IPS-15b (cell line): ENCODE measurements around the gene DGKZ.
"Not testable (repeated sequence)": the region's sequence is repeated elsewhere in the genome, so short reads cannot be mapped to it uniquely, and the experiment has no call there.

Experiments used
- H3K27me3 ChIP-seq: one replicate; pipeline ENCODE4 v1.6.1; 2013; ENCODE audit warnings: low read length; ENCODE audit not compliant: control insufficient read depth, insufficient read depth
- H3K36me3 ChIP-seq: one replicate; pipeline ENCODE4 v1.6.1; 2013; ENCODE audit warnings: low read length; ENCODE audit not compliant: control insufficient read depth, insufficient read depth
- H3K4me1 ChIP-seq: one replicate; pipeline ENCODE4 v1.6.1; 2013; ENCODE audit warnings: mild to moderate bottlenecking, low read length; ENCODE audit not compliant: control insufficient read depth, insufficient read depth
- H3K4me3 ChIP-seq: one replicate; pipeline ENCODE4 v1.5.1; 2013; ENCODE audit warnings: low read depth, low read length
- H3K9ac ChIP-seq: one replicate; pipeline ENCODE4 v1.6.1; 2013; ENCODE audit warnings: low read depth, mild to moderate bottlenecking, low read length
- H3K9me3 ChIP-seq: one replicate; pipeline ENCODE4 v1.6.1; 2013; ENCODE audit warnings: mild to moderate bottlenecking, low read length; ENCODE audit not compliant: control insufficient read depth, insufficient read depth

The DGKZ gene

DNA sequence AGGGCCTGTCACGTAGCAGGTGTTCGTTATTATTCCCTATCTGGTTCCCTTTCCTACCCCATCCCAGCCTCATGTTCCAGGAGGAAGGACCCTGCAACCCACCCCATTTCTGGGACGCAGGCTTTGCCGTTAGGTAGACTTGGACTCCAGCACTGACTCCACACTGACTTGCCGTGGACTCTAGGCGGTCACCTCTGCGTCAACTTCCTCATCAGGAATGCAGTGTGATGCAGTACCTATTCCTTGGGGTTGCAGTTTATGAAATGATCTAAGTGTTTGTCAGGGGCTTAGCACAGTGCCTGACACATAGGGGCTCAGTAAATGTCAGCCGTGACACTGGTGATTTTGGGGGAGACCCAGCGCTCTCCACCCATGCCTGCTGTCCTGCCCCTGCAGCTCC lies 16.8 kb downstream of the DGKZ start:
- no peaks in the 10 kb centered on the region for H3K27me3 ChIP-seq
- H3K4me1 ChIP-seq, result peaks cover 5% of the 10 kb centered on the region
- peaks cover 19% of the 10 kb centered on the region for H3K36me3 ChIP-seq
- no peaks in the 10 kb centered on the region for H3K9me3 ChIP-seq
- no peak overlapping the region for H3K4me3 ChIP-seq
- no peak overlapping the region for H3K9ac ChIP-seq

DNA sequence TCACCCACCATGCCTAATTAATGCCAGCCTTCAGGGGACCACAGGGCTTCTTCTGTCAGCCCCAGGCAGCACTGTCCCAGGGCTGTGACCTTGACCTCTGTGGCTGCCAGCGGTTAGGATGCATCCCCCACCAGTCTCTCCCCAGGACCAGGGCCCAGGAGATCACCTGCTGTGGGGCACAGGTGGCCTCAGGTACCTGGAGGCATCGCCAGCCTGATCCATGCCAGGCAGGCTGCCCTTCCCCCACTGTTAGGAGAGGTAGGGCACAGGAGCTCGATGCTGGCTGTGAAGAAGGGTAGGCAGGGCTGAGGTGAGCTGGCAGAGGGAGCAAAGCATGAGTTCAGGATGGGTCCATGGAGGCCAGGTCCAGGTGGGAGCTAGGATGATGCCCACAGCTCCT lies 17.5 kb downstream of the DGKZ start:
- no peaks in the 10 kb centered on the region for H3K9me3 ChIP-seq
- no peak overlapping the region for H3K4me3 ChIP-seq
- H3K9ac ChIP-seq, result no peak overlapping the region
- no peaks in the 10 kb centered on the region for H3K27me3 ChIP-seq
- H3K36me3 ChIP-seq, result peaks cover 24% of the 10 kb centered on the region
- peaks cover 7% of the 10 kb centered on the region for H3K4me1 ChIP-seq

DNA sequence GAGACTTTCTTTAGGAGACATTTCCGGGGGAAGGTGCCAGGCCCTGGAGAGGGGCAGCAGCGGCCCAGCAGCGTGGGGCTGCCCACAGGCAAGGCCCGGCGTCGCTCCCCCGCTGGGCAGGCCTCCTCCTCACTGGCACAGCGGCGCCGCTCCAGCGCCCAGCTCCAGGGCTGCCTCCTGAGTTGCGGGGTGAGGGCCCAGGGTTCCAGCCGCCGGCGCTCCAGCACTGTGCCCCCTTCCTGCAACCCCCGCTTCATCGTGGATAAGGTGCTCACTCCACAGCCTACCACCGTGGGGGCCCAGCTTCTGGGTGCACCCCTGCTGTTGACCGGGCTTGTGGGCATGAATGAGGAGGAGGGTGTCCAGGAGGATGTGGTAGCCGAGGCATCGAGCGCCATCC lies 19.0 kb downstream of the DGKZ start:
- Histone ChIP-seq H3K4me1 (peaks cover 7% of the 10 kb centered on the region), H3K4me3 (no peak overlapping the region), H3K9me3 (no peaks in the 10 kb centered on the region), H3K36me3 (peaks cover 35% of the 10 kb centered on the region), H3K9ac (no peak overlapping the region), H3K27me3 (no peaks in the 10 kb centered on the region)

DNA sequence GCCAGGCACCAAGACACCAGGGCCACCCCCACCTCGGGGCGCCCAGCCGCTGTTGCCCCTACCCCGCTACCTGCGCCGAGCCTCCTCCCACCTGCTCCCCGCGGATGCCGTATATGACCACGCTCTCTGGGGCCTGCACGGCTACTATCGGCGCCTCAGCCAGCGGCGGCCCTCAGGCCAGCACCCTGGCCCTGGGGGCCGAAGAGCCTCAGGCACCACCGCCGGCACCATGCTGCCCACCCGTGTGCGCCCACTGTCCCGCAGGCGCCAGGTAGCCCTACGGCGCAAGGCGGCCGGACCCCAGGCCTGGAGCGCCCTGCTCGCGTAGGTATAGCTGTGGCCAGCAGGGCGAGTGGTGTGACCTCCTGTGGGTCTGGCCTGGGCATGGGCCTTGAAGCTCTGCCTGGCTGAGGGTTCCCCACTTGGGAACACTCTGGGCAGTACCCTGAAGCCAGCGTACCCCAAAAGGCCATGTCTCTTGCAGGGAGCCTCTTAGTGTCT lies 19.4 kb downstream of the DGKZ start:
- Histone ChIP-seq H3K9ac (no peak overlapping the region), H3K4me3 (no peak overlapping the region), H3K9me3 (no peaks in the 10 kb centered on the region), H3K4me1 (peaks cover 5% of the 10 kb centered on the region), H3K36me3 (peaks cover 39% of the 10 kb centered on the region), H3K27me3 (no peaks in the 10 kb centered on the region)

DNA sequence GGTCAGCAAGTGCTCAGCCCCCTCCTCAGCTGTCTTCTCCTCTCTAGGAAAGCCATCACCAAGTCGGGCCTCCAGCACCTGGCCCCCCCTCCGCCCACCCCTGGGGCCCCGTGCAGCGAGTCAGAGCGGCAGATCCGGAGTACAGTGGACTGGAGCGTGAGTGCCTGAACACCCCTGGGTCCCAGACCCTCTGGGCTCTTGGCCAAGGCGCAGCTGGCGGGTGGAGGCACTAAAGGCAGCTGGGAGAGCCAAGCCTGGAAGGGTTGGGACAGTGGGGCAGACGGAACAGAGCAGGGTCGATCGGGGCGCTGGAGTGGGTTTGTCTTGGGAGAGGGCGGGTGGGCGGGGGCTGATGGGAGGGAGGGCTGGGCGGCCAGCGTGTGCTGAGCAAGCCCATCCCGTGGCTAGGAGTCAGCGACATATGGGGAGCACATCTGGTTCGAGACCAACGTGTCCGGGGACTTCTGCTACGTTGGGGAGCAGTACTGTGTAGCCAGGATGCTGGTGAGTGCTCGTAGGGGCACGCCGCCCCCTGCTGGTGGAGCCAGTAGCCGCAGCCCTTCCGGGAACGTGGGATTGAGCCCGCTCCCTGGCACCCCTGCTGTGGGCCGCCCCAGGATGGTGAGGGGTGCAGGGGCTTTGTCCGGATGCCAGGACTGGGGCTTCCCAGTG lies 20.1 kb downstream of the DGKZ start:
- Histone ChIP-seq H3K9ac (no peak overlapping the region), H3K36me3 (peaks cover 41% of the 10 kb centered on the region)

DNA sequence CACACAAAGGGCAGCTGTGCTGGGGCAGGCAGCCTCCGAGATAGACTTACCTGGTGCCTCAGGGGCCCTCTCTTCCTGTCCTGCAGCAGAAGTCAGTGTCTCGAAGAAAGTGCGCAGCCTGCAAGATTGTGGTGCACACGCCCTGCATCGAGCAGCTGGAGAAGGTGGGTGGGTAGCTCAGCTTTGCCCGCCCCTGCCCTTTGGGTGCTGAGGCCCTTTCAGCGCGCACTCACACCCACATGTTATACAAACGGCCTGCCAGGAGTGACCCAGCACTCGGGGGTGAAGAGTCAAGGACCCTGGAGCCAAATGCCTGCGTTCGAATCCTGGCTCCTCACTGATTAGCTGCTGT lies 20.6 kb downstream of the DGKZ start:
- H3K4me3 ChIP-seq, result no peak overlapping the region
- no peaks in the 10 kb centered on the region for H3K9me3 ChIP-seq
- H3K36me3 ChIP-seq, result peaks cover 46% of the 10 kb centered on the region
- peaks cover 5% of the 10 kb centered on the region for H3K4me1 ChIP-seq
- no peaks in the 10 kb centered on the region for H3K27me3 ChIP-seq
- no peak overlapping the region for H3K9ac ChIP-seq

More for the DNA sequence above, 20.1 kb downstream of the DGKZ start:
- Histone ChIP-seq H3K4me3 (no peak overlapping the region), H3K9me3 (no peaks in the 10 kb centered on the region), H3K27me3 (no peaks in the 10 kb centered on the region), H3K4me1 (peaks cover 5% of the 10 kb centered on the region)

DNA sequence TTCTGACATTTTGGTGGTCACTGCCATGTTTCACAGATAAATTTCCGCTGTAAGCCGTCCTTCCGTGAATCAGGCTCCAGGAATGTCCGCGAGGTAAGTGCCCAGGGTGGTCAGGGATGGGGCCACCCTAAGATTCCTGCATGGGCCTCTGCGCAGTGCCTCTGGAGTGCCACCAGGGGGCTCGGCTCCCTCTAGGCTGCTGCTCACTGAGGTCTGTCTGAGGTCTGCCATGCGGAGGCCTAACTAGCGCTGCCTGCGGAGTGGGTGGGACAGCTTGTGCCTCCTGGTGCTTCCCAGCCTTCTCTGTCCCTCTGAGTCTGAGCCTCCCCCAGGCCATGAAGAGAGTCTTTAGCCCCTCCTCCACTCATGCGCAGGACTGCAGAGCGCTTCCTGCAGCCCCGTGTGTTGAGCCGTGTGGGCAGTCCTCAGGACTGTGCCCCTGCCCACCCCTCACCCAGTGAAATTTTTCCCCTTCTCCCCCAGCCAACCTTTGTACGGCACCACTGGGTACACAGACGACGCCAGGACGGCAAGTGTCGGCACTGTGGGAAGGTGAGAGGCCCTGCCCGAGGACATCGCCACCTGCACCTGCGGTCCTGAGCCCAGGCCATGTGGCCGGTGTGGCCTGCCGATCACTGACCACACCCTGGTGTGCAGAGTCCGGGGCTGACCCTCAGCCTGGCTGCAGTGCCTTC lies 22.3 kb downstream of the DGKZ start:
- no peak overlapping the region for H3K9ac ChIP-seq
- no peak overlapping the region for H3K4me3 ChIP-seq
- H3K4me1 ChIP-seq, result peaks cover 5% of the 10 kb centered on the region
- peaks cover 56% of the 10 kb centered on the region for H3K36me3 ChIP-seq
- no peaks in the 10 kb centered on the region for H3K27me3 ChIP-seq
- no peaks in the 10 kb centered on the region for H3K9me3 ChIP-seq

DNA sequence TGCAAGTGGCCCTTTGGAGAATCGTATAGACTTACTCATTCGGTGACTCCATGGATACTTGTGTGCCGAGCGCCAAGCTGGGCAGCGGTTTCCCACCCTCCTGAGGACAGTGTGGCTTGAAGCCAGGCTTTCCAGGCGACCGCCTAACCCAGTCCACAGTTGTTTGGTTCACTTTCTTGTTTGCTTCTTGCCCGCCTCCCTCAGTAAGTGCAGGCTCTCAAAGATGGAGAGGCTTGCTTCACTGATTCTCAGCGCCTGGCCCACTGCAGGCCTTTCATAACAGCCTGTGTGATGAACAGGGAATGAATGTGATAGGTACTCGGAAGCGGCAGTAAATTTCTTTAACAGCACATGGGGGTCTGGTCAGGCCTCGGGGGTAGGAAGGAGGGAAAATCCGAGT lies 23.0 kb downstream of the DGKZ start:
- no peaks in the 10 kb centered on the region for H3K27me3 ChIP-seq
- H3K9me3 ChIP-seq, result no peaks in the 10 kb centered on the region
- no peak overlapping the region for H3K4me3 ChIP-seq
- peaks cover 5% of the 10 kb centered on the region for H3K4me1 ChIP-seq
- no peak overlapping the region for H3K9ac ChIP-seq
- H3K36me3 ChIP-seq, result peaks cover 63% of the 10 kb centered on the region

DNA sequence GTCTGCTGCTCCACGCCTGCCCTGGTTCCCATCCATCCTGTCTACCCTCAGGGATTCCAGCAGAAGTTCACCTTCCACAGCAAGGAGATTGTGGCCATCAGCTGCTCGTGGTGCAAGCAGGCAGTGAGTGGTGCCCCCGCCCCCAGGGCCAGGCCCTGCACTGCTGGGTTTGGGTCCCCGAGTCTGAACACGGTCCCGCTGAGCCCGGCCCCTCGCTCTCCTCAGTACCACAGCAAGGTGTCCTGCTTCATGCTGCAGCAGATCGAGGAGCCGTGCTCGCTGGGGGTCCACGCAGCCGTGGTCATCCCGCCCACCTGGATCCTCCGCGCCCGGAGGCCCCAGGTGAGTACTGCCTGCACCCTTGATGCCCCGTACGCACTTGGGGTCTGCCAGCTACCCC lies 24.0 kb downstream of the DGKZ start:
- H3K27me3 ChIP-seq, H3K9me3 ChIP-seq, H3K4me1 ChIP-seq, H3K9ac ChIP-seq, H3K4me3 ChIP-seq: not testable (repeated sequence)
- peaks cover 73% of the 10 kb centered on the region for H3K36me3 ChIP-seq

DNA sequence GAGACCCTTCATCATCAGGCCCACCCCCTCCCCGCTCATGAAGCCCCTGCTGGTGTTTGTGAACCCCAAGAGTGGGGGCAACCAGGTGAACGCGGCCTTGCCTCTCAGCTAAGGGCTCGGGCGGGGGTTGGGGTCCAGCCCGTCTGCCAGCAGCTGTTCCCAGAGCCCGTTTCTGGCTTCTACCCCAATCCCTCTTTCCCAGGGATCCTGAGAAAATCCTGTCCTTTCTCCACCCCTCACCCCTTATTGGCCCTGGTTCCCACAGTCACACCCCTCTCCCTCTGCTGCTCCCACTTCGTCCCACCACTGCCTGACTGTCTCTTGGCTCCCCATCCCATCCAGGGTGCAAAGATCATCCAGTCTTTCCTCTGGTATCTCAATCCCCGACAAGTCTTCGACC lies 24.8 kb downstream of the DGKZ start:
- no peaks in the 10 kb centered on the region for H3K27me3 ChIP-seq
- peaks cover 78% of the 10 kb centered on the region for H3K36me3 ChIP-seq

DNA sequence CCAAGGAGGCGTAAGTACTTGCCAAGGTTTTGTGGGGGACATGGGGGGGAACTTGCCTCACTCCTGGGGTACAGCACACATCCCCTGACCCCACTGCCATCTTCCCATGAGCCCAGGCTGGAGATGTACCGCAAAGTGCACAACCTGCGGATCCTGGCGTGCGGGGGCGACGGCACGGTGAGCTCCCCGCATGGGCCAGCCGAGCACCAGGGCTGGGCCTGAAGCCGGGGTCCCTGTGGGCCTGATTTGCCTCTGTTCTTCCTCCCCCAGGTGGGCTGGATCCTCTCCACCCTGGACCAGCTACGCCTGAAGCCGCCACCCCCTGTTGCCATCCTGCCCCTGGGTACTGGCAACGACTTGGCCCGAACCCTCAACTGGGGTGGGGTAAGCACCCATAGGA lies 25.2 kb downstream of the DGKZ start:
- not testable (repeated sequence) for H3K4me1 ChIP-seq, H3K9me3 ChIP-seq, H3K9ac ChIP-seq, H3K4me3 ChIP-seq, H3K27me3 ChIP-seq
- H3K36me3 ChIP-seq, result peaks cover 78% of the 10 kb centered on the region

More for the DNA sequence above, 24.8 kb downstream of the DGKZ start:
- peaks cover 3% of the 10 kb centered on the region for H3K4me1 ChIP-seq
- H3K4me3 ChIP-seq, result no peak overlapping the region
- no peaks in the 10 kb centered on the region for H3K9me3 ChIP-seq
- H3K9ac ChIP-seq, result no peak overlapping the region
